ENCODE data around the gene SPATA20.

Gene SPATA20

DNA sequence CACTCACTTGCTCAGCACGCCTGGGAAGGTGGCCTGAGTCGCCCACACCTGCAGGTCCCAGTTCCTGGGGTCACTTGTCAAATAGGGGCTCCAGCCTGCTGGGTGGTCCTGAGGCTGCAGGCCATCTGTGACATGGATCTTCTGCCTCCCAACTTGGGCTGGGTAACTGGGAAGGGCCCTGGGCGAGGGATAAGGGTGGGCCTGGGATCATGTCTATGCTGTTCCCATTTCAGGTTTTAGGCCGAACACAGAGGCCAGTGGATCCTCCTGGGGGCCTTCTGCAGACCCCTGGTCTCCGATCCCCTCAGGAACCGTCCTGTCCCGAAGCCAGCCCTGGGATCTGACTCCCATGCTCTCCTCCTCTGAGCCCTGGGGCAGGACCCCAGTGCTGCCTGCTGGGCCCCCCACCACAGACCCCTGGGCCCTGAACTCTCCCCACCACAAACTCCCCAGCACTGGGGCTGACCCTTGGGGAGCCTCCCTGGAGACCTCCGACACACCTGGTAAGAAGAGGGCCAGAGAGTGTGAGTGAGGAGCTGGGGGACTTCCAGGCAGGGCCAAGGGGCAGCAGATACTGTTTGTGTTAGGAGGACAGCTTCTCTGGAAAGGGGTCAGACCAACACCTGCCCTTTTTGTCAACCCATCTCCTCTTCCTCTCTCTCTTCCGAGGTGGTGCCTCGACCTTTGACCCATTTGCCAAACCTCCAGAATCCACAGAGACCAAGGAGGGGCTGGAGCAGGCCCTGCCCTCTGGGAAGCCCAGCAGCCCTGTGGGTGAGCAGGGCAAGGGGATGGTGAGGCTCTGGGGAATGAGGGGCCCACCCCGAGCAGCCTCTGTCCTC, 6.2 kb upstream of the SPATA20 start:
- no peak for DNase-seq

DNA sequence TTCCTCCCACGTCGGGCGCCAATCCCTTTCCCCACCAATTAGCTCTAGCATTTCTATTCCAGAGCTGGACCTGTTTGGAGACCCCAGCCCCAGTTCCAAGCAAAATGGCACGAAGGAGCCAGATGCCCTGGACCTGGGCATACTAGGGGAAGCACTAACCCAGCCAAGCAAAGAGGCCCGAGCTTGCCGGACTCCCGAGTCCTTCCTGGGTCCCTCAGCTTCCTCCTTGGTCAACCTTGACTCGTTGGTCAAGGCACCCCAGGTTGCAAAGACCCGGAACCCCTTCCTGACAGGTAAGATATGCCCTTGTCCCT, 5.6 kb upstream of the SPATA20 start:
- DNase-seq = no peak

DNA sequence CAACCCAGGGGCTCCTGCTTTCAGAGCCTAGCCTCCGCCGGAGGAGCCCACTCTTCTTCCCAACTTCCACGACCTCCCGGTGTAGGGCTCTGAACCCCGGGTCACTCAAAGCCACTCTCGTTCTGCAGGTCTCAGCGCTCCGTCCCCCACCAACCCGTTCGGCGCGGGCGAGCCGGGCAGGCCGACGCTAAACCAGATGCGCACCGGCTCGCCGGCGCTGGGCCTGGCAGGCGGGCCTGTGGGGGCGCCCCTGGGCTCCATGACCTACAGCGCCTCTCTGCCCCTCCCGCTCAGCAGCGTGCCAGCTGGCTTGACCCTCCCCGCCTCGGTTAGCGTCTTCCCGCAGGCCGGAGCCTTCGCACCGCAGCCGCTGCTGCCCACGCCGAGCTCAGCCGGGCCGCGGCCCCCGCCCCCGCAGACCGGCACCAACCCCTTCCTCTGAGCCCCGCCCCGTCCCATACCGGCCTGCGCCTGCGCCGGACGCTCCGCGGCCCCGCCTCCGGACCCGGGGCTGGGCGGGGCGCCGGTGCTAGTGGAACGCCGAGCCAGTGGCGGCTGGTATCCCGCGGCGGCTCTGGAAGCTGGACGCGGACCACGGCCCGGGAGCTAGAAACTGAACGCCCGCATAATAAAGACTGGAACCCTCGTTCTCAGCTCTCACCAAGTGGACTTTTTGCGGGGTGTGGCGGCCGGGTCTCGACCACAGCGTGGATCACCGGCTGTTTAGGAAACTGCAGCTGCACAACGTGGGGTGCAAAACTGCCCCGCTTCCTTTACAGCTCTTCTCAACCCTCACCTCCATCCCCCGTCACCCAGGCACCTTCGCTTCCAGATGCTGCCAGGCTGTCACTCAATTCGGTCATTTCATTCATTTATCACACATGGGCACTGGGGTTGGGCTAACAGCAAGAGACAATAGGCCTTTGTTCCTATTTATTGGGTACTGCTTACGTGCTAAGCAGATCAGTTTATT, 5.0 kb upstream of the SPATA20 start:
- DNase-seq = peak; percentile 82

DNA sequence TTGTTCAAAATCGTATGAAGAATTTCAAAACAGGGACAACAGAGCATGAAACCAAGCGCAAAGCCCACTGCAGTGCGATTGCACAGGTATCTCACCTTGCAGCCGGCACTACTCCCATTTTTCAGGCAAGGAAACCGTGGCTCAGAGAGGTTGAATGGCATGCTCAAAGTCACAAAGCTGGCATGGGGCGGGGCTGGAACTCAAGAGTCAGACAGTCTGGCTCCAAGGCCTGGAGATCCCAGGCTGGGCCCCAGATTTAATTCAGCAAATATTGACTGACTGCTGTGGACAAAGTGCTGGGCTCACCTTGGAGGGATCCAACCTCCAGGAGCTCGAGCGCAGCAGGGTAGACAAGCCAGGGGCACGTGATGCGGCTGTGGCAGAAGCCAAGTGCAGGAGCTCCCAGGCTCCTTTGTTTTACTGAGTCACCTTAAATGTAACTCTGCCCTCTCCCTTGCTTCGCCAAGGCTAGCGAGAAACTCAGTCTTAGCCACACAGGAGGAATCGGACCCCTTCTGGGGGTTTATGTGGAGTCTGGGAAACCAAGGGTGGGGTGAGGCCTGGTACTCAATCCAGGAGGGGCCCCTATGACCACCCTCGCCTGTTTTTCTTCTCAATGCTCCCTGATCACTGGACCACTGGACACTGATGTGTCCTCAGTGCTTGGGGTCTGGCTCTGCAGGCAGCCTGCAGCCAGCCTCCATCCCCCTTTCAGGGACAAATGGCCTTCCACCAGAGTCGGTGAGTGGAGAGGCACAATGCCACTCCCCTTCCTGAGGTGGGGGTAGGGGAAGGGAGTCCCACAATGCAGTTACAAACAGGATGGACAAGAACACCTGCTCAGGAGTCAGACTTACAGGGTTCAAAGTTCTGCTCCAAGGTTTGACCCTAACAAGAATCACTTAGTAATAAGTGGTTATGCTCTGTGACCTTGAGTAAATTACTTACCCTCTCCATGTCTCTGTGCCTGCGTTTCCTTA, 3.9 kb upstream of the SPATA20 start:
- DNase-seq = no peak

DNA sequence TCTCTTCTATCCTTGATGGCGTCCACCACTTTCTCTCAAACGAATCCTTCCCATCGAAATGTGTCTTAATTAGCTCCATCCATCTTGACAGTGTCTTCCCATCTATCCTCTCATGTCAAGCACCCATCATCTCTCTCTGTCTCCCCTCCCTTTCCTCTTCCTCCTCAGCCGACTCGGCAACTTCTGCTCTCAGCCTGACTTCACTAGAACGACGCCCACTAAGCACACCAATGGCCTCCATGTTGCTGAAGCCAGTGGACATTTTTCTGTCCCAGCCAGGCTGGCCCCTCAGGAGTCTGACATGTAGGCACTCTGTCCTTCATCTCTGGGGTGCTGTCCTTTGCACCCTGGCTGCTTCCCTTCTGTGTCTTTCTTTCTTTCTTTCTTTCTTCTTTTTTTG, 2.5 kb upstream of the SPATA20 start:
- DNase-seq = no peak

DNA sequence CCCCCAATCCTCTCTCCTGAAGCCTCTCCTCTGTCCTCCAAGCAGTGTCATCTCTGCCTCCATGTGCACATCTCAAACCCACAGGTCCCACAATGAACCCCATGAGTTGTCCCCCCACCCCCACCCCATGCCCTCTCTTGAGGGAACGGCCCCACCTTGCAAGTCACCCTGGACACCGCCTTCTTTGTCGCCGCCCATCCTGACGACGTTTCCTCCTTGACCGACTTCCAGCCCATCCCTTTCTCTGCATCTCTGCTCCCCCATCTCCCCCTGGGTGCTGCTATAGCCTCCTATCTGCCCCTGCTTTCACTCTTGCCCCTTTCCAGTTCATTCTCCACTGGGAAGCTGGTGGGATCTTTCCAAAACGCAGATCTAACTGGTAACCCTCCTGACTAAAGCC, 1.7 kb upstream of the SPATA20 start:
- no peak for DNase-seq

DNA sequence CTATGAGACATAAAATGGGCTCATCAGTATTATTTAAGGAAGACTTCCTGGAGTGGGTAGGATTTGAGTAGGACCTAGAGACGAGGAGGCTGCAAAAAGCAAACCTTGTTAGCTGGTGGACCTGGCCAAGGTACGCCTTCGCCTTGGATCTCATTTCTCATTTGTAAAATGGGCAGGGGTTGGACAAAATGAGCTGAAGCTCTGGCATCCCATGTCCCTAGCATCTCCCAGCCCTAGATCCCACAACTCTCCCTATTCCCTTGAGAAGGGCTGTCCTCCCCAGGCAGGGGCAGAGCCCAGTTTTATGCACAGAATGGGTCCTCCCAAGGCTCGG, 306 bp upstream of the SPATA20 start:
- DNase-seq = no peak

DNA sequence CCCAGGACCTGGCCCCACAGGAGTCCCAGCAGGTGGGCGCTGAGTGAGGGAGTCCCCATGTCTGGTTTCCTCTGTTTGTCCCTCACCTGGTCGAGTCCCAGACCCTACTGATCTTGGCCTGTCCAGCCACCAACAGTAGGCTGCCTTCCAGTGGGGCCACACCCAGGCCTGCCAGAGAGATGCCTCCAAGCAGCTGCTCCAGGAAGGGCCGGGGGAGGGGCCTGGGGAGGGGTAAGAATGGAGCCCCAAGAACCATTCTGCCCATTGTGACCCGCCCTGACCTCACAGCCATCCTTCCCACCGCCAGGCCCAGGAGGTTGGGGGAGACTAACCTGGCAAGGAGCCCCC, 736 bp downstream of the SPATA20 start:
- no peak for DNase-seq

DNA sequence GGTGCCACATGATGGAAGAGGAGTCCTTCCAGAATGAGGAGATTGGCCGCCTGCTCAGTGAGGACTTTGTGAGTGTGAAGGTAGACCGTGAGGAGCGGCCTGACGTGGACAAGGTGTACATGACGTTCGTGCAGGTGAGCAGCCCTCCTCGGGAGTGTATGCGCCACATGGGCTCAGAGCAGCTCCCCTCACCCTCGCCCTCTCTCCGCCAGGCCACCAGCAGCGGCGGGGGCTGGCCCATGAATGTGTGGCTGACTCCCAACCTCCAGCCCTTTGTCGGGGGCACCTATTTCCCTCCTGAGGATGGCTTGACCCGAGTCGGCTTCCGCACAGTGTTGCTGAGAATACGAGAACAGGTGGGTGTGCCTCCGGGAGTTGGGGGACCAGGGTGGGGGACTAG, 1.9 kb downstream of the SPATA20 start:
- DNase-seq = no peak

DNA sequence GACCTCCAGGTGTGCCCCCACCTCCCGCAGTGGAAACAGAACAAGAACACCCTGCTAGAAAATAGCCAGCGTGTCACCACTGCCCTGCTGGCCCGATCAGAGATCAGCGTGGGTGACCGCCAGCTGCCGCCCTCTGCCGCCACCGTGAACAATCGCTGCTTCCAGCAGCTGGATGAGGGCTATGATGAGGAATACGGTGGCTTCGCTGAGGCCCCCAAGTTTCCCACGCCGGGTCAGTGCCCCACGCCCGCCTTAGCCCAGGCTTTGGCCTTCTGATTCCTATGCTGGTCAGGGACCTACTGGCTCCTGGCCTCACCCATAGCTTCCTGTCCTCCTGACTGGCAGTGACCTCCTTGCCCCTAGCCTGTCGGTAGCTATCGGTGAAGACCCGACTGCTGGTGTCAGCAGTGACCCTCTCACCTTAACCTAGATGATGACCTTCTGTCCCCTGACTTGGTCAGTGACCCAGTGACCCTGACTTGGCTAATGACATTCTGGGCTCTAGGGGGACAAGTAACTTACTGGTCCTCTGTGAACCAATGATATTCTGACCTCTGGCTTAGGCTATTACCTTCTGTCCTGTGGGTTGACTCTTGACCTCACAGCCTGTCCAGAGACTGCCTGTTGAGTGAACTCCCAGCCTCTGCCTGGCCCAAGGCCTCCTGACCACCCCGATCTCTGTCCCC, 2.4 kb downstream of the SPATA20 start:
- no peak for DNase-seq

DNA sequence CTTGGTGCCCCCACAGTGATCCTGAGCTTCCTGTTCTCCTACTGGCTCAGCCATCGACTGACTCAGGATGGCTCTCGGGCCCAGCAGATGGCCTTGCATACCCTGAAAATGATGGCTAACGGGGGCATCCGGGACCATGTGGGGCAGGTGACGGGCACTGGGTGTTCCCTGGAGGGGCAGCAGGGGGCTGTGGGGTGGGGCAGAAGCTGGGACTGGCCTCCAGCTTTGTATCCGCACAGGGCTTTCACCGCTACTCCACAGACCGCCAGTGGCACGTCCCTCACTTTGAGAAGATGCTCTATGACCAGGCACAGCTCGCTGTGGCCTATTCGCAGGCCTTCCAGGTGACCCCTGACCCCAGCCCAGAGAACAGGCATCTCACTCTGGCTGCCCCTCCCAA, 3.0 kb downstream of the SPATA20 start:
- DNase-seq = no peak

DNA sequence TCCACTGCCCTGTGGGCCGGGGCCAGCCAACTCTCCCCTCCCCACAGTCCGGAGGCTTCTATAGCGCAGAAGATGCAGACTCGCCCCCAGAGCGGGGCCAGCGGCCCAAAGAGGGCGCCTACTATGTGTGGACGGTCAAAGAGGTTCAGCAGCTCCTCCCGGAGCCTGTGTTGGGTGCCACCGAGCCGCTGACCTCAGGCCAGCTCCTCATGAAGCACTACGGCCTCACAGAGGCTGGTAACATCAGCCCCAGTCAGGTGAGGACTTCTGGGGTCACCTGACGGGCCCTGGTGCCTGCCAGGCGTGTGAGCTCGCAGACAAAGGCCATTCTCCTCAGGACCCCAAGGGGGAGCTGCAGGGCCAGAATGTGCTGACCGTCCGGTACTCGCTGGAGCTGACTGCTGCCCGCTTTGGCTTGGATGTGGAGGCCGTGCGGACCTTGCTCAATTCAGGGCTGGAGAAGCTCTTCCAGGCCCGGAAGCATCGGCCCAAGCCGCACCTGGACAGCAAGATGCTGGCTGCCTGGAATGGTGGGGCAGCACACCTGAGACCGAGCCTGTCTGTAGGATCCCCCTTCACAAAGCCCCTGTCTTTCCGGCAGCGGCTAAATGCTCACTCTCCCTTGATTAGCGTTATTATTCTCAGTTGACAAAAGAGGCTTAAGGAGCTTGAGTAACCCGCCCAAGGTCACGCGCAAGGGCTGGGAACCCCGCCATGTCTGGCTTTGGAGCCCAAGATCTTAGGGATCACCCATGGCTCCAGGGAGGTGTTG, 3.9 kb downstream of the SPATA20 start:
- DNase-seq = no peak

DNA sequence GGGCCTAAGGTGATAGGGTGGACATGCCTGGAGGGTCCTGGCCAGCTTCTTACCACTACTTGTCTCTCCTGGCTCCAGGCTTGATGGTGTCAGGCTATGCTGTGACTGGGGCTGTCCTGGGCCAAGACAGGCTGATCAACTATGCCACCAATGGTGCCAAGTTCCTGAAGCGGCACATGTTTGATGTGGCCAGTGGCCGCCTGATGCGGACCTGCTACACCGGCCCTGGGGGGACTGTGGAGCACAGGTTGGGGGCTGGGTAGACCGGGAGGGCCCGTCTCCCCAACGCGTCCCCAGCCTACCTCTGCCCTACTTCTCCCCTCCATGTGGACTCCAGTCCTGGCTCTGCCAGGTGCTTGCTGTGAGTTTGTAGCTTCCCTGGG, 4.5 kb downstream of the SPATA20 start:
- no peak for DNase-seq

DNA sequence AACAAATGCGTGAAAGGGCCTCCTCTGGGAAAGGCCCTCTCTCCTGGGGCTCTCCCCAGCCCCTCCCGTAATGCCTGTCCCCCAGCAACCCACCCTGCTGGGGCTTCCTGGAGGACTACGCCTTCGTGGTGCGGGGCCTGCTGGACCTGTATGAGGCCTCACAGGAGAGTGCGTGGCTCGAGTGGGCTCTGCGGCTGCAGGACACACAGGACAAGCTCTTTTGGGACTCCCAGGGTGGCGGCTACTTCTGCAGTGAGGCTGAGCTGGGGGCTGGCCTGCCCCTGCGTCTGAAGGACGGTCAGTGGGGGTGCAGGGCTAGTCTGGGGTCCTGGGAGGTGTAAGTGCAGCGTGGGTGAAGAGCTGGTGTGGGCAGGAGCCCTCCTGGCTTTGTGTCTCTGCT, 4.9 kb downstream of the SPATA20 start:
- DNase-seq = no peak

DNA sequence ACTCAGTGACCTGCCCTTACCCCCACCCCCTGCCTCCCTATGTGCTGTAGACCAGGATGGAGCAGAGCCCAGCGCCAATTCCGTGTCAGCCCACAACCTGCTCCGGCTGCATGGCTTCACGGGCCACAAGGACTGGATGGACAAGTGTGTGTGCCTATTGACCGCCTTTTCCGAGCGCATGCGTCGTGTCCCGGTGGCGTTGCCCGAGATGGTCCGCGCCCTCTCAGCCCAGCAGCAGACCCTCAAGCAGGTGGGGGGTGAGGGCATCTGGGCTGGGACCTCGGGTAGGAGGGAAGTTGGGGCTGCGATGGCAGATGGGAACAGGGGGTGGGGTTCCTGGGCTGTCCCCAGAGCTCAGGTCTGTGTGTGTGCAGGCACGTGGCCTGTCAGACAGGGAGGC, 7.2 kb downstream of the SPATA20 start:
- DNase-seq = no peak

DNA sequence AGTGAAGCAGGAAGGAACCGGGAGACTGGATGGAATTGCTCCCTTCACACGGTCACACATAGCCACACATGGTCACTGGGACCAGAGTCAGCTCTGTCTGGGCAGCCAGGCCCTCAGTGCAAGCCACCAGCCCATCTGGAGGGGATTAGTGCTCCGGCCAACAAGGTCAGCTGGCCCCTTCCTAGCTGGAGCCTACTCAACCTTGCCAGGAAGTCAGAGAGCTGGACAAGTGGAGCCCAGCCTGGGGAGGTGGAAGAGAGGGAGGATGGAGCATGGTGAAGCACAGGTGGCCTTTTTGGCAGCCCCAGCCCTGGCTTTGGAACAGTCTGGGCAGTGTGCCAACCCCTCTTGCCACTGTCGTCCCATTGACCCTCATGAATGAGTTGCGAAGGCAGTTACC, 9.8 kb downstream of the SPATA20 start:
- no peak for DNase-seq

DNA sequence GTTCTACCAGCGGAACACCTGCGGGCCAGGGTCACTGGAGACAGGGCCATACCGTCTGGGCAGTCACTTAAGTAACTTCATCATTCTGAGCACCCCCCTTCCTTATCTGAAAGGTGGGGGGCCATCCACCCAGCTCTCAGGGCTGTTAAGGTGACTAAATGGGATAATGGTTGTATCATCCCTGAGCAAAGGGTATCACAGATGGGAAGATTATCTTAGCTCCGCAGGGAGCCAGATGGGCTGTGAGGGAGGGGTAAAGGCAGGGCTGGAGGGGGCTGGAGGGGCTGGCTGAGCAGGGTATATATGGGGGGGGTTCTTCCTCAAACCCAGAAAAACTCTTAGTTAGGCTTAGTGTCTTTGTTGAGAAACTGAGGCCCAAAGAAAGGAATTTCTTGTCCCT, 10.7 kb downstream of the SPATA20 start:
- no peak for DNase-seq

DNA sequence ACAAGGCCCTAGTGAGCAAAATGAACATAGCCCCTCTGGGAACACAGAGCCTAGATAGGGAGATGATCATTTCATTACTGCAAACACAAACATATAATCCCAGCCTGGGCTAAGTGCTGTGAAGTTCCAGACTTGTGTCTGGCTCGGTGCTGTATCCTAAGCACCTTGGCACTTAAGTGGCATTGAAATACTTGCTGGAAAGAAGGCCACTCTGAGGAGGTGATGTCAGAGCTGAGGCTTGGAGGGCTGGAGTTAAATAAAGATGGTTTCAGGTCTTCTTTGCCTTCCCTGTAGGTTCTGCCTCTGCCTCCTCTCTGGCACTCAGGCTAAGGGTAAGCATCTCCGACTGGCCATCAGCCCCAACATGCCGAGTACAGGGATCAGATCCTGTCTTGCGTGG, 11.1 kb downstream of the SPATA20 start:
- no peak for DNase-seq

DNA sequence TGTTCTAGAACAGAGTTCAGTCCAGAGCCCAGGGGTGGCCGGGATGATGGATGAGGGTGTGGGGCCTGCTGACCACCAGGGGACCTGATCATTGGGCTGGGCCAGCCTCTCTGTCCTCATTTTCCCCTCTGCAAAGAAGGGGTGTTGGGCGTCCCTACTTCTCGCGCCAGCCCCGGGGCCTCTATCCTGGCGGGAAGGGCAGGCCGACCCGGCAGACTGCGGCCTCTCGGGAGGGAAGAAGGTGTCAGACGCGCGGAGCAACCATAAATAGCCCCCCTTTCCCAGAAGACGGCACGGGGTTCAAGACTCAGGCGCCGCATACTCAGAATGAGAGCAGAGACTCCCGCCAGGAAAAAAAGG, 11.6 kb downstream of the SPATA20 start:
- DNase-seq = no peak

DNA sequence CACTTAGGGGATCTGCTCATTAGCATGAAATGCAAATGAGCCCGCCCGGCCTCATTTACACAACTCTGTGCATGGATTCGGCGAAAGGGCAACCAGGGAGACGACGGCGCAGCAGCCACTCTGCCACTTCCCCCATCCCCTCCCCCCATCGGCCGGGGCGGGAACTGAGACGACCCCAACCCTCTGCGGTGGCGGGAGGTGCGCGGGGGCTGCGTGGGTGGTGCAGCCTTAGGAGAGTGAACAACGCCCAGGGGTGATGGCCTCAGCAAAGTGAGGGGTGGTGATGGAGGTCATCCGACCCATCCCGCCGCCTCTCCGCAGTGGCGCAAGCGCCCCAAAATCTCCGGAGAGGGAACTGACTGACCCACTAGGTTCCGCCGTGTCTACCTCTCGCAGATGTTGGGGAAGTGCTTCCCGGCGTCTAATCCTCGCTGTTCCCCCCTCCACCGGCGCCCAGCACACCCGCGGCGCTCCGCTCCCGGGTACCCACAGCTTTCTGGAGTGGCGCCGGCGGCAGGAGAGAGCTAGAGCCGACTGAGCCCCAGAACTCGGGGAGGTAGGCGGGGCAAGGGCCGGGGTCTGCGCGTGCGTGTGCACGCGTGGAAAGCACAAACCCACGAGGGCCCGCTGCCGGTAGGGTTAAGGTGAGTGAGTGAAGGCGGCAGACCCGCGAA, 12.1 kb downstream of the SPATA20 start:
- no peak for DNase-seq

DNA sequence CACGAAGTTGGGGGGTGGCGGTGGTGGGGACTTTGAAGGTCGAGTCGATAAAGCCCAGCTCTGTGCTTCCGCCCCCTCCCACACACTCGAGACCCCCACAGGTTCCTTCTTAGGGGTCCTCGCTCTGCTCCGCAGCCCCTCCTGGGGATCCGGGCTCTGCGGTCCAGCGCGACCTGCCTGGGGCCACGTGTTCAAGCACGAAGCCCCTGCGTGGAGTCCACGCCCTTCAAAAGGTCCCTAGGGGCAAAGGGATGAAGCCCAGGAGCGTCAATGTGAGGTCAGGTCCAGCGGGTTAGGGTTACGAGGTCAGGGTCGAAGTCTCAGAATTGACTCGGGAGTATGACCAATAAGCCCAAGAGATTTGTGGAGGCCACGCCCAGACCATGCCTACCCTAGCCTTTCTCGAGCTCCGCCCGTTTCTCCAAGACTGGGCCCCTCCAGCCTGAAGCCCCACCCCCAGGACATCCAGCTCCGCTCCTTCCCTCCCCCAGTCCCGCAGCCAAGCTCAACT, 12.8 kb downstream of the SPATA20 start:
- peak; percentile 22 for DNase-seq
